ENCODE data around the gene GPATCH3.
A peak's percentile ranks its signal among the peaks of the same experiment; 100 is the strongest.
"Not testable (repeated sequence)": the region's sequence is repeated elsewhere in the genome, so short reads cannot be mapped to it uniquely, and the experiment has no call there.

The GPATCH3 gene, protein sequence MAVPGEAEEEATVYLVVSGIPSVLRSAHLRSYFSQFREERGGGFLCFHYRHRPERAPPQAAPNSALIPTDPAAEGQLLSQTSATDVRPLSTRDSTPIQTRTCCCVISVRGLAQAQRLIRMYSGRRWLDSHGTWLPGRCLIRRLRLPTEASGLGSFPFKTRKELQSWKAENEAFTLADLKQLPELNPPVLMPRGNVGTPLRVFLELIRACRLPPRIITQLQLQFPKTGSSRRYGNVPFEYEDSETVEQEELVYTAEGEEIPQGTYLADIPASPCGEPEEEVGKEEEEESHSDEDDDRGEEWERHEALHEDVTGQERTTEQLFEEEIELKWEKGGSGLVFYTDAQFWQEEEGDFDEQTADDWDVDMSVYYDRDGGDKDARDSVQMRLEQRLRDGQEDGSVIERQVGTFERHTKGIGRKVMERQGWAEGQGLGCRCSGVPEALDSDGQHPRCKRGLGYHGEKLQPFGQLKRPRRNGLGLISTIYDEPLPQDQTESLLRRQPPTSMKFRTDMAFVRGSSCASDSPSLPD

DNA sequence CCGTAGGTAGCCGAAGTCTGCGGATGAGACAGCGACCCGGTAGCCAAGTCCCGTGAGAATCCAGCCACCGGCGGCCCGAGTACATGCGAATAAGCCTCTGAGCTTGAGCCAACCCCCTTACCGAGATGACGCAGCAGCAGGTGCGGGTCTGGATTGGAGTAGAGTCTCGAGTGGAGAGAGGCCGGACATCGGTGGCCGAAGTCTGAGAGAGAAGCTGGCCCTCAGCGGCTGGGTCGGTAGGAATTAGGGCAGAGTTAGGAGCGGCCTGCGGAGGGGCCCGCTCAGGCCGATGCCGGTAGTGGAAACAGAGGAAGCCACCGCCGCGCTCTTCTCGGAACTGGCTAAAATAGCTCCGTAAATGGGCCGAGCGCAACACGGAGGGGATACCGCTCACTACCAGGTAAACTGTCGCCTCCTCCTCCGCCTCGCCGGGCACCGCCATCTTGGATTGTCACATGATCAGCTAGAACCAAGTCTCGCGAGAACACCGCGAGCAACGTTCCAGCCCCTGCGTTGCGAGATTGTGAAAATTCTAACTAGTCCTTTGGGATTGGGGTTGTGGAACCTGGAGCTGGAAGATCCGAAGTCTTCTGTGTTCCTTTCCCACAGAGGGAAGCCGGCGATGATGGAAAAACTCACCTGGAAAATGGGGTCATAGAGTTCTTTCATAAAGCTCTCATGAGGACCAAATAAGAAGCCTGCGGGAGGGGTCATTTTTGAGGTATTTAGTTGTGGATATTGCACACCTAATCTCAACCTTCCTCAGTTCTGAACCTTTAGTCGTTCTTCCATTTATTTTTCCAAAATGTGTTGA lies at the start of gene GPATCH3:
Gene GPATCH3, minus strand, starts transcription at position 467 of the 814 bp plus-strand sequence. Its CDS starts 25 bp downstream, at position 442.
- peak; percentile 89 for DNase-seq

DNA sequence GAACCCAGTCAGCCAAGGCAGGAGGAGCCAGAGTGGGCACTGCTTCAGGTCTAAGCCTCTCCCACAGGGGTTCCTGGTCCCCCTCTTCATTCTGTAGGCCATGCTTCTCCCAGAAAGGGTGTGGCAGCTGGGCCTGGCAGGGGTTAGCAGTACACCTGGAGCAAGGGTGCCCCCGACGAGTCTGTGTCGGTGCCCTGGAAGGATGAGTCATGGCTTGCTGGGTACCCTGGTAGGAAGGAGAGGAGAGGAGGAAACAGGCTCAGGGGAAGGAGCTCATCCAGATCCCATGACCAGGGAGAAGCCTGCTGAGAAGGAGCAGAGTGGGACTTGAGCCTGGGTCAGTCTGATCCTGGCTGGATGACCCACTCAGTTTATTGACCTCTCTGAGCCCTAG lies 49.7 kb upstream of the GPATCH3 start:
- DNase-seq = no peak

DNA sequence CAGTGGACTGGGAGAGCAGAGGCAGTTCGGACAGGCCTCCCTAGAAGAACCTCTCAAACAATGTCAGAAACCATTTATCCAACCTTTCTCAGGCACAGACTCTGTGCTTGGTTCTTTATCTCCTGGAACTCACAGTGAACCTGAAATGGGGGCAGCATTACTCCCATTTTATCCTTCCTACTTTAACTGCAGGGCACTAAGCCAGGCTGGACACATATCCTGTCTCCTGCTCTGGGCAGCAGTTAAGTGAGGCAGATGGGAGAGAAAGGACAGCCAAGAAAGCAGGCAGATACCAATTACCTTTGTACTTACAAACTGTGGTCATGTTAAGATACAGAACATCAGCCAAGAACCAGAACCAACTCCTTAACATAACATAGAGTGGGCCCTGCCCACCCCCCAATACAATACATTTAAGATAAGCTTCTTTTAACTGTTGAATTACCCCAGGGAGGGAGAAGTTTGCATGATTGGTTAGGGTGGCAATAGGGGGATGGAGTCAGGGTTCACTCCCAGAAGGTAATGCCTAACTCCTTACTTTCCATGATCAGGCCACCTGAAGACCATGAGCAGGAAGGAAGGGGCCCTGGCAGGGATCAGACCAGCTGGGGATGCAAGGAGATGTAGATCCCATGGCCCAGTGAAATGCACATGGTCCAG lies 49.1 kb upstream of the GPATCH3 start:
- DNase-seq = no peak

DNA sequence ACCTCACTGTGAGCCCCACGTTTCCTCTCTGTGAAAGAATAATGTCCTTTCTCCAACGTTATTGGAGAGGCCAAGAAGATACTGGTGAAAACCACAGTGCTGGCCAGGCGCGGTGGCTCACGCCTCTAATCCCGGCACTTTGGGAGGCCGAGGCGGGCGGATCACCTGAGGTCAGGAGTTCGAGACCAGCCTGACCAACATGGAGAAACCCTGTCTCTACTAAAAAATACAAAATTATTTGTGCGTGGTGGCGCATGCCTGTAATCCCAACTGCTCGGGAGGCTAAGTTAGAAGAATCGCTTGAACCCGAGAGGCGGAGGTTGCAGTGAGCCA lies 48.4 kb upstream of the GPATCH3 start:
- DNase-seq = not testable (repeated sequence)

DNA sequence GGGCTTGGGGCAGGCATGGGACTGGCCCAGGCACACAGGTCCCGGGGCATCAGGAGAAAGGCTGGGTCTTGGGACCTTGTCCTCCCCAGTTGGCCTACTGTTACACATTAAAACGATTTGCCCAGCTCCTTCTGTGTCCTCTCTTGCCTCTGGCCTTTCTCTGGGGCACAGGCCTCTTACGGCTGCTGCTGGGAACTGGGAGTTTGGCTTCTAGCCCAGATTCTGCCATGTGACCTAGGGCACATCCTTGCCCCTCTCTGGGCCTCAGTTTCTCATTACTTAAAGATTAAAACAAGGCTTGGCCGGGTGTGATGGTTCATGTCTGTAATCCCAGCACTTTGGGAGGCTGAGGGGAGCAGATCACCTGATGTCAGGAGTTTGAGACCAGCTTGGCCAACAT lies 46.0 kb upstream of the GPATCH3 start:
- no peak for DNase-seq

DNA sequence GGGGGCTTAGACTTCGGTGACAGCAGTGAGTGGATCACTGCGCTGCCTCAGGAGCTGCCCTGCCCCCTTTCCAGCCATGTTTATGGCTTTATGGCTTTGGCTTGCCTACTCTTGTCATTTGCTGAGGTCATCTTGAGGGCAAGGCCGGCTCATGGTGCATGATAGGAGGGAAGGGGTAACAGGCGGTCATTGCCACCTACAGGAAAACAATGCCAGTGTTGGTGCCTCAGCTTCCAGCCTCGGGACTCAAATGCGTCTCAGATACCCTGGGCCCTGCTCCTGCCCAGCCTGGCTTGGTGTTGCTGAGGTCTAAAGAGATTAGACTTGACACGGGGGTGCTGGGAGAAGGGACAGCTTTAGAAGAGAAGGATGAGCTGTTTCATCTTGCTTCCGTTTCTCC lies 45.5 kb upstream of the GPATCH3 start:
- no peak for DNase-seq

DNA sequence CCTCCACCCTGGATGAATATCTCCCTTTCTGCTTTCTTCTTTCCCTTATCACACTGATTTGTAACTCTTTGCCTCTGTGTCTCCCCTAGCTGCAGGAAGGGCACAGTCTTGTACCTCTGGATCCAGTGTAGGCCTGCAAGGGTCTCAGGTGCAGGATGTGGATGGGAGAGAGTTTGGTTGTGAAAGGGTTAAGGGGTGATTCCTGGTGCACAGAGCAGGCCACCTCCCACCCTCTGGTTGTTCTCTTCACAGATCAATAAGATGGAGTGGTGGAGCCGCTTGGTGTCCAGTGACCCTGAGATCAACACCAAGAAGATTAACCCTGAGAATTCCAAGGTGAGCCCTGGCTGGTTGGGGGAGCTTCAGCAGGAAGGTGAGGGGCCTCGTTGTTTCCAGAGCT lies 44.9 kb upstream of the GPATCH3 start:
- no peak for DNase-seq

DNA sequence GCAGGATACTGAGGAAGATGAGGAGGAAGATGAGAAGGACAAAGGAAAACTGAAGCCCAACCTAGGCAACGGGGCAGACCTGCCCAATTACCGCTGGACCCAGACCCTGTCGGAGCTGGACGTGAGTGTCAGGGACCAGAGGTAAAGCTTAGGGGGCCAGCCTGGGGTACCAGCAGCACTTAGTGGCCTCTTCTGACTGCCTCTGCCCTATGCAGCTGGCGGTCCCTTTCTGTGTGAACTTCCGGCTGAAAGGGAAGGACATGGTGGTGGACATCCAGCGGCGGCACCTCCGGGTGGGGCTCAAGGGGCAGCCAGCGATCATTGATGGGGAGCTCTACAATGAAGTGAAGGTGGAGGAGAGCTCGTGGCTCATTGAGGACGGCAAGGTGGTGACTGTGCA lies 42.4 kb upstream of the GPATCH3 start:
- DNase-seq = no peak

DNA sequence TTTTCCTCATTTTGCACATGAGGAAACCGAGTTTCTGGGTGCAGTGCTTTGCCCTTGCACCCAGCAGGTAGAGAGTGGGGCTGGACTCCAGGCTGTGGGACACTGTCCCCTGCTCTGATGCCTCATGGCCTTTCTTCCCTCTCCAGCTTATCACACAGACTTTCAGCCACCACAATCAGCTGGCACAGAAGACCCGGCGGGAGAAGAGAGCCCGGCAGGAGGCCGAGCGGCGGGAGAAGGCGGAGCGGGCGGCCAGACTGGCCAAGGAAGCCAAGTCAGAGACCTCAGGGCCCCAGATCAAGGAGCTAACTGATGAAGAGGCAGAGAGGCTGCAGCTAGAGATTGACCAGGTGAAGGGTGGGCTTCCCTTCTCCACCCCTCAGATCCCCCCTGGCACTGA lies 41.0 kb upstream of the GPATCH3 start:
- DNase-seq = no peak

DNA sequence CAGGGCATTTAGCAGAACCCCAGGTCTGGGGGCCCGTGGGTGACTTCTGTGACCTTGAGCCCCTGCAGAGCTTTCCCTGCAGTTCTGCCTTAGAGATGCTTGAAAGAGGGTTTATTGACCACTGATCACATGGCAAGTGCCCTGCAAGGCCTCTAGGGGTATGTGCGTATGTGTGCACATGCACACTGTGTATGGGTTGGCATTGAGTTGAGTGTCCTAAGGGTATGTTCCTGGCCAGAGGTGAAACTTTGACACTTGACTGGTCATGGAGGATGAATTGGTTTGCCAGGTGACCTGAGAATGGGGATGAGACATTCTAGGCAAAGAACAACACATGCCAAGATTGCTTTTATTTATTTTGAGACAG lies 38.4 kb upstream of the GPATCH3 start:
- no peak for DNase-seq

DNA sequence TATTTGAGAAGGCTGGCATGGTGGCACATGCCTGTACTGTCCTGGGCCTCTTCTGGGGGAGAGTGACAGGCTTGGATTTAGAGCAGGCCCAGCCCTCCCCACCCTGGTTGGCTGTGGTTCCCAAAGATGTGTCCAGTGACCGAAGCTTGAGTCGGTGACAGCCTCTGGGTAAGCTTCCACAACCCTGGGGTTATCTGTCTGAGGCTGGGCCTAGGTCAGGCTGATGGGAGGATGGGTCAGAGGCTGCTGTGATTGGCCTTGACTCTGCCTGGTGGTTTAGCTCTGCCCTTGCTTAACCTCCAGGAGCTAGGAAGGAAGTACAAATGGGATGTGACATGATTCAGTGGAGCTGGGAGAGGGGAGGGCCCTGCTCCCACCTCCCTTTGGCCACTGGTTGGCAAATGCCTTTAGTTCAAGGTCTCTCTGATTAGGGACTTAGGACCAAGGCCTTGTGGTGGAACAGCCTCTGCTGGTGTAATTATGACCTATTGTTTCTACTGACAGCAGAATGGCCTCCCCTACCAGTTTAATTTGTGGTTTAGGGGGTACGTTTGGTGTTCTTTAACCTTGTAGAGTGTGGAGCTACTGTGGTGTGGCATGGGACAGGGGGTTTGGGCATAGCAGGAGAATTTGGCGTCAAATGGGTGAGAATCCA lies 37.9 kb upstream of the GPATCH3 start:
- DNase-seq = no peak

DNA sequence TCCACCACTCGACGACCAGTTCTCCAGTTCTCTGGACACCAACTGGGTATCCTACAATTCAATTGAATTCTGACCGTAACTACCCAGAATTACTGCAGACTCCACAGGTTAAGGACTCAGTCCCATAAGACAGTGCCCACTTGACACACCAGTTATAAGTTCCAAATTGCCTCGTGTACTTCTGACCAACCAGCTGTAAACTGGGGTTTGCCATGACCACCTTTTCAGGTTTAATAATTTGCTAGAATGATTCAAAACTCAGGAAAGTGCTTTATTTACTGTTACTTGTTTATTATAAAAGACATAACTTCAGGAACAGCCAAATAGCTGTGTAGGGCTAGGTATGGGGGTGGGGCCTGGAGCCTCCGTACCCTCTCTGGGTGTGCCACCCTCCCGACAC lies 36.6 kb upstream of the GPATCH3 start:
- no peak for DNase-seq

DNA sequence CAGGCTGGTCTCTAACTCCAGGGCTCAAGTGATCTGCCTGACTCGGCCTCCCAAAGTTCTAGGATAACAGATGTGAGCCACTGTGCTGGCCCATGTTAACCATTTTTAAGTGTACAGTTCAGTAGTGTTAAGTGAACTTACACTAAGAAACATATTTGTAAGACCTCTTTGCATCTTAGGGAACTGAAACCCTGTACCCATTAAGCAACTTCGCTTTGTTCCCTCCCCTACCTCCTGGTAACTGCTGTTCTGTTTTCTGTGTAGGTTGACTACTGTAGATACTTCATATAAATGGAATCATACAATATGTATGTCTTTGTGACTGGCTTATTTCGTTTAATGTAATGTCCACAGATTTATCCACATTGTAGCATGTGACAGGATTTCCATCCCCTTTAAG lies 32.3 kb upstream of the GPATCH3 start:
- DNase-seq = no peak

DNA sequence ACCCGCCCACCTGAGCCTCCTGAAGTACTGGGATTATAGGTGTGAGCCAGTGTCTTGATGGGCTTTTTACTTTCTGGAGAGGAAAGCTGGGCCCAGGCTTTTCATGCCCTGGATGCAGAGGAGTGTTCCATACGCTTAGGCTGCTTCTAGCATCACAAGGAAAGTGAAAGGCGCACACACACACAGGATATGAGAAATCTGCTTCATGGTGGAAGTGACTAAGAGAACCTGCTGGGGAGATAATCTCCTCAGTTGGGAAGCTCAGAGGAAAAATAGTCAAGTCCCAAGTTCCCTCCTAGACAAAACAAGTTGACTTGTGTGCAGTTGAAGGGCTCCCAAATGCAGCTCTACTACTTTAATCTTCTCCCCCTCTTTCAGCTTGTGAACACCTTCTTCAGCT lies 23.4 kb upstream of the GPATCH3 start:
- peak; percentile 9 for DNase-seq

DNA sequence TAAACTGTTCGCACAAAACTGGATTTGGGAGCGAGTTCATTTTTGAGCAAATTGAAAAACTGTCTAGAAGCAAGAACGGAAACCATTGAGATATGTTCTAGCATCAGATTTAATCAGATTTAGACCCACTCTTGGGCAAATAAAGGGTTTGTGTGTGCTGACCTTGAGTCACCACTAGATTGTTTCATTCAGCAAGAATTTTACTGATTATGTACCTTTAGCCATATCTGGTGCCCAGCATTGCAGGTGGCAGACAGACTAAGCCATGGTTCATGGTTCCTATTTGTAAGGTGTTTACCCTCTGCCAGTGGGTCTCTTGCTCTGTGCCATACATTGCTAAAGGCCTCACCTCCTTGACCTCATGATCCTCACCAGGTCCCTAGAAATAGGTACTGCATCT lies 22.6 kb upstream of the GPATCH3 start:
- no peak for DNase-seq

DNA sequence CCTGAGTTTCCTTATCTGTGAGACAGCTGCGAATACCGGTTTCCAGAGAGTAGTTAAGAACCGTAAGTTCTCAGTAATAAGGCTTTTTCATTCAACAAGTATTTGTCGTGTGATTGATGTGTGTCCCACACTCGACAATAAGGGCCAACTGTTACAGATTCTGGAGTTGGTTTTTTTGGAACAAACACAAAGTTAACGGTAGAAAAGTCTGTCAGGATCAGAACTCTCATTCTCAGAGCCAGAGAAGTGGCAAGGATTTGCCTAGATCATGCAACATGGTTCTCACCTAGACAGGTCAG lies 22.1 kb upstream of the GPATCH3 start:
- no peak for DNase-seq

DNA sequence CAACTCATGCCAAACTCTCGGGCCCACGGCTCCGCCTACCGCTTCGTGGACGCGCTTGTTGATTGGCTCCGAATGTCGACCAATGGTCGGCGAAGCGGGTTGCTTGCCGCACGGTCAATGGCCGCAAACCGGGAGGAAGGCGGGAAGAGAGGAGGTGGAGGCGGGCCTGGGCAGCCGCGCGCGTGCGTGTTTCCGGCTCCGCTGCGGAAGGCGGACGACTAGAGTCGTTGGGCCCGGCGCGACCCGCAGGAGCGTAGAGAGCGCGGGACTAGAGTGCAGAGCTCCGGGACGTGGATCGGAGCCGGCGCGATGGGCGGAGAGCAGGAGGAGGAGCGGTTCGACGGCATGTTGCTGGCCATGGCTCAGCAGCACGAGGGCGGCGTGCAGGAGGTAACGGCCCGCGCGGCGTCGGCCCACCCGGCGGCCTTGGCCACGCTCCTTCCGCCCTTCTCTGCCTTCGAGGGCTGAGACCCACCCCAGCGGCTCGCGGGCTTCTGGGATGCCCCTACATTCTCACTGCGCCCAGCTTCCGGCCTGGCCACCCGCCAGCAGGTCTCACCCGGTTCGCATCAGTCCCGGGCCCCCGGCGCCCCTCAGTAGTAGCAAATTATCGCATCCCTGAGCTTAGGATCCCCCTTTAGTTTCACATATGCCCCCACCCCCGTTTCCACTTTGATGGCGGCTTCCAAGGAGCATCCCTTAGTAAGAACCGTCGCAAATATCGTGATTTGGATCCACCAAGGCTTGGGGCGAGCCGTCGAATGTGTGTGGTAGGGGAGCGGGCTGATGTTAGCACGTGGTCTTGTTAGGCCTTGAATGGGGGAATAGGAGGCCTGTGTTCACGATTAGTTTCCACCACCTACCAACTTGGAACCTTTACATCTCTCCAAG lies 21.5 kb upstream of the GPATCH3 start, which contains the start of gene NUDC:
Gene NUDC, plus strand, starts transcription at position 204 of the 891 bp plus-strand sequence. Its CDS starts 106 bp downstream, at position 310.
- DNase-seq = peak; percentile 97

DNA sequence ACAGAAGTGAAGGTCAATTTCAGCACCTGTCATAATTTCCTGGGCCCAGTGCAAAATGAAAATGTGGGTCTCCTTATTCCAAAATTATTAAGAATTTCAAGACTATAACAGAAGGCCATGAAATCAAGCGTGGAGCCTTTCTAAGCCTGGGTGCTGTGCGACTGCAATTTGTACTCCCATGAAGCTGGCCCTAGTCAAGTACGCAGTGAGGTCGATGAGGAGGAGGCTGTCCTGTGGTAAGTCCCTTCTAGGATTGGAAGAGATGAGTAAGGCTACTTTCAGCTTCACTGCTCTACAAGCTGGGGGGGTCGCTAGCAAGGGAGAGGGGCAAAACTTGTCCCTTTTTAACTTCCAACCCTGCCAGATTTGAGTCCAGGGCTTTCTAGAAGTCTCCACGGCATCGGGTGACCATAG lies 20.9 kb upstream of the GPATCH3 start:
- no peak for DNase-seq

DNA sequence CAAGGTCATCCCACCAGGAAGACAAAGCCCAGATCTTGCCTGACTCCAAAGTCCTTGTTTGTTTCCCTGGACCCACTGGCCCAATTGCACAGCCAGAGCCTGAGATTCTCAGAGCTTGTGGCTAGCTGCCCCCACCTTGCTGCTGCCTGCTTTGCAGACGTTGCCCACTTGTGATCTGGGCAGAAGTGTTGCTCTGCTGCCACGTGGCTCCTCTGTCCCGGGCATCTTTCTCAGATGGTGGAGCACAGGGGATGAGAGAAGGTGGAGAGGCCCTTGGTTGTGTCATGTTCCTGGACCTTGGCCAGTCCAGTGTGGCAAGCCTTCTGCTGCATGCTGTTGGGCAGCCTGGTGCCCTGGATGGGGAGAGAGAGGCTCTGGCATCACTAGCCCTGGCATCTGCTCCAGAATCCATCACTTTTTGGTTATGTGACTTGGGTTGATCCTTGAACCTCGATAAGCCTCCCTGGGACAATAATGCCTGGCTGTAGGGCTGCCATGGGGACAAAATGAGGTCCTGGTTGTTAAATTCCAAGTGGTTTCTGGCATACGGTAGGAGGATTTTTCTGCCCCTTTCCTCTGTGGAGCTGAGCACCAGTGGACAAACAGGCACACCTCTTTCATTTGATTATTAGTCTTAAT lies 15.1 kb upstream of the GPATCH3 start:
- no peak for DNase-seq

DNA sequence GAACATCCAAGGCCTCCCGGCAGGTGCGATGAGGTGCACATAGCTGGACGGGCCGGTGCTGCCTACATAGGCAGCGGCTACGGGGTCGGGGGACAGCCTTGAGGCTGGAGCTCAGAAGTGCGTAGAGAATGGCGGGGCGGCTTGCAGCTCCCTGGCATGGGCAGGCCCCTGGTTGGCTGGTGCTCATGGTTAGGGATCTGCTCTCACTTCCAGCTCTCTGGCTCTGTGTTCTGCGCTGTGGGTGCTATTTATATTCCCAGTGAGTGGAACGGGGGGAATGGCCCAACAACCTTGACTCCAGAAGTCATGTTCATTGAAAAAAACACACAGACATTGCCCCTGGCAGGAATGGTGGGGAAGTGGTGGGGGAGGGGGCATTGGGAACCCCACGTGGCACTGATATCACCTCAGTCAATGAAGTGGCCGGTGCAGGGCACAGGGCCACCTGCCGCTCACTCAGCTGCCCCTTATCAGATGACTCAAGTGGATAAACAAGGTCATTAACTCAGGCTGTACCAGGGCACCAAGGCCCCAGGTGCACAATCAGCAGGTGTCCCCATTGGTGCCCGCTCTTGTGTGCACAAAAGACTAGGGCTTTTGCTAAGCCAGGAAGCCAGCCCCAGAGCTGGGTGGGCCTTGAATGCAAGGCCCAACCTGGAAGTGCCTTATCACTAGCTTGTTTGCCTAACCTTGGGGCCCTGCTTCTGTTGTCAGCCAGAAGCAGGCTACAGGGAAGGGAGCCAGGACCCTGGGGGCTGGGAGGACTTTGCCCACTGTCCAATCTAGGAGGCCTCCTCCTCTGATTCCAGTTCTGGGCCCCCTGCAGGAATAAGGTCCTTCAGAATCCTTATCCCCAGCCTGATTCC lies 13.7 kb upstream of the GPATCH3 start, which contains the start of gene NR0B2:
Gene NR0B2, minus strand, starts transcription at position 222 of the 866 bp plus-strand sequence. Its CDS starts 35 bp downstream, at position 187.
- DNase-seq = no peak

Measured in stimulated activated CD4-positive, alpha-beta T cell treated with anti-CD3 and anti-CD28 coated beads, Interleukin-1b, Interleukin-23, amount 100 ng/mL, for 48 hours (primary cell).